Mesendoderm (in vitro differentiated cells): ENCODE results near the gene DCT.

Experiments used
- DNase-seq: peaks from one replicate; pipeline ENCODE4 v3.0.0; 2013
- H2AK5ac ChIP-seq: 2 replicates; pipeline ENCODE4 v1.6.1; 2013; ENCODE audit warnings: low read length, inconsistent platforms
- H2BK120ac ChIP-seq: 2 replicates; pipeline ENCODE4 v1.6.1; 2013; ENCODE audit warnings: low read depth, mild to moderate bottlenecking, low read length, moderate library complexity, mixed read lengths
- H2BK15ac ChIP-seq: replicated peaks from 2 replicates; pipeline ENCODE4 v1.6.1; 2013; ENCODE audit warnings: low read depth, mild to moderate bottlenecking, moderate library complexity
- H2BK5ac ChIP-seq: 2 replicates; pipeline ENCODE4 v1.6.1; 2013; ENCODE audit warnings: low read length, inconsistent platforms
- H3K18ac ChIP-seq: 2 replicates; pipeline ENCODE4 v1.6.1; 2013; ENCODE audit warnings: mild to moderate bottlenecking, low read length, mixed read lengths
- H3K23ac ChIP-seq: one replicate; pipeline ENCODE4 v1.6.1; 2013; ENCODE audit warnings: low read length
- H3K27ac ChIP-seq: 2 replicates; pipeline ENCODE4 v1.5.1; 2013; ENCODE audit warnings: low read depth, mild to moderate bottlenecking, inconsistent platforms, low read length, moderate library complexity
- H3K27me3 ChIP-seq: 2 replicates; pipeline ENCODE4 v1.6.1; 2013; ENCODE audit warnings: low read length, control low read depth, mild to moderate bottlenecking, inconsistent platforms; ENCODE audit not compliant: insufficient read depth, poor library complexity
- H3K36me3 ChIP-seq: 2 replicates; pipeline ENCODE4 v1.6.1; 2013; ENCODE audit warnings: low read length, inconsistent platforms; ENCODE audit not compliant: control insufficient read depth, insufficient read depth
- H3K4ac ChIP-seq: one replicate; pipeline ENCODE4 v1.6.1; 2013; ENCODE audit warnings: low read depth, mild to moderate bottlenecking, low read length, moderate library complexity
- H3K4me1 ChIP-seq: 2 replicates; pipeline ENCODE4 v1.6.1; 2013; ENCODE audit warnings: low read depth, low read length, inconsistent platforms; ENCODE audit not compliant: control insufficient read depth
- H3K4me2 ChIP-seq: 2 replicates; pipeline ENCODE4 v1.6.1; 2013; ENCODE audit warnings: low read length
- H3K4me3 ChIP-seq: 2 replicates; pipeline ENCODE4 v1.5.1; 2013; ENCODE audit warnings: mild to moderate bottlenecking, low read length
- H3K56ac ChIP-seq: one replicate; pipeline ENCODE4 v1.6.1; 2013; ENCODE audit warnings: low read length
- H3K79me1 ChIP-seq: 2 replicates; pipeline ENCODE4 v1.6.1; 2013; ENCODE audit warnings: low read length, inconsistent platforms
- H3K79me2 ChIP-seq: 2 replicates; pipeline ENCODE4 v1.6.1; 2013; ENCODE audit warnings: mild to moderate bottlenecking, low read length; ENCODE audit not compliant: control insufficient read depth, insufficient read depth
- H3K9ac ChIP-seq: 2 replicates; pipeline ENCODE4 v1.6.1; 2013; ENCODE audit warnings: low read length, inconsistent platforms
- H4K5ac ChIP-seq: one replicate; pipeline ENCODE4 v1.6.1; 2013; ENCODE audit warnings: low read length
- H4K8ac ChIP-seq: one replicate; pipeline ENCODE4 v1.6.1; 2013; ENCODE audit warnings: low read depth, mild to moderate bottlenecking, control low read depth, low read length, moderate library complexity
- WGBS: extraction: QIAGEN DNeasy Blood & Tissue Kit; methylation state at CpG from one replicate; pipeline ENCODE4 v1.1.7; 2013; ENCODE audit warnings: low lambda C conversion rate, missing lambda C conversion rate; ENCODE audit not compliant: insufficient coverage; ENCODE audit errors: extremely low coverage; 5-methylcytosine and 5-hydroxymethylcytosine counted together

DCT gene

GRCh38 chr13:94416454-94417080, 62.9 kb downstream of the DCT start:
- H3K36me3 ChIP-seq: no peaks in the 10 kb centered on the region
- no CpG with 5 or more reads among the region's 7 CpGs for WGBS
- no peak overlapping the region for H3K4me3 ChIP-seq
- H2AK5ac ChIP-seq: no peak overlapping the region
- no peaks in the 10 kb centered on the region for H3K79me1 ChIP-seq
- H3K23ac ChIP-seq: no peak overlapping the region
- no peak overlapping the region for H3K18ac ChIP-seq
- H3K9ac ChIP-seq: no peak overlapping the region
- H3K4me1 ChIP-seq: no peaks in the 10 kb centered on the region
- no peak overlapping the region for H2BK15ac ChIP-seq
- no peaks in the 10 kb centered on the region for H3K27me3 ChIP-seq
- no peak overlapping the region for H4K5ac ChIP-seq
- no peaks in the 10 kb centered on the region for H3K79me2 ChIP-seq
- H4K8ac ChIP-seq: no peak overlapping the region
- H2BK5ac ChIP-seq: no peak overlapping the region
- no peak overlapping the region for H3K27ac ChIP-seq
- no peak overlapping the region for H3K4me2 ChIP-seq
- peak; percentile 92 for DNase-seq
- H3K4ac ChIP-seq: no peak overlapping the region
- H2BK120ac ChIP-seq: no peak overlapping the region
- H3K56ac ChIP-seq: no peak overlapping the region

- Histone ChIP-seq H3K9ac (no peak overlapping the region), H2AK5ac (no peak overlapping the region), H3K27me3 (no peaks in the 10 kb centered on the region), H4K8ac (no peak overlapping the region), H3K4ac (no peak overlapping the region), H3K4me3 (no peak overlapping the region), H3K36me3 (no peaks in the 10 kb centered on the region), H3K18ac (no peak overlapping the region), H4K5ac (no peak overlapping the region), H3K56ac (no peak overlapping the region), H3K4me1 (no peaks in the 10 kb centered on the region), H2BK120ac (no peak overlapping the region), H2BK15ac (no peak overlapping the region), H3K79me1 (no peaks in the 10 kb centered on the region), H3K79me2 (no peaks in the 10 kb centered on the region), H2BK5ac (no peak overlapping the region), H3K27ac (no peak overlapping the region), H3K4me2 (no peak overlapping the region), H3K23ac (no peak overlapping the region)
- WGBS: no CpG with 5 or more reads among the region's 7 CpGs
- DNase-seq: peak; percentile 19
Measured at GRCh38 chr13:94415500-94416237, 63.8 kb downstream of the DCT start.

GRCh38 chr13:94414708-94415107, 64.8 kb downstream of the DCT start:
- H3K18ac ChIP-seq: no peak overlapping the region
- H3K4me3 ChIP-seq: no peak overlapping the region

DNA sequence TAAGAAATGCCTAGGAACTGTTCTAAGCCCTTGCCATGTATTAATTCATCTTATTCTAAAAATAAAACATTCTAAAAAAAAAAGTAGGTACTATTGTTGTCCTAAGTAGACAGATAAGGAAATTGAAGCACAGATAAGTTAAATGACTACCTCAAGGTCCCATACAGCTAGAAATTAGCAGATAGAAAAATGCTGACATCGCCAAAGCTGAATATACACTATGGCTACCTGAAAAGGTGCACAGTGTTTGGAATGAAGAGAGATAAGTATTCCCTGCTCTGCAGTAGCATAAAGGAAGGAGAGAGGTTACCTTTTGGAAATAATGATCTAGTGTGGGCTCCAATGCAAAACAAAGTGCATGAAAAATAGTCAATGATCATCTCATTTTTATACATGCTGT, 65.3 kb downstream of the DCT start:
- Histone ChIP-seq H4K8ac (no peak overlapping the region), H3K4me3 (no peak overlapping the region), H3K56ac (no peak overlapping the region), H2BK120ac (no peak overlapping the region), H3K79me1 (no peaks in the 10 kb centered on the region), H4K5ac (no peak overlapping the region), H2BK15ac (no peak overlapping the region), H3K79me2 (no peaks in the 10 kb centered on the region), H3K27me3 (no peaks in the 10 kb centered on the region), H2AK5ac (no peak overlapping the region), H3K36me3 (no peaks in the 10 kb centered on the region), H3K4ac (no peak overlapping the region), H3K4me2 (no peak overlapping the region), H3K9ac (no peak overlapping the region), H3K4me1 (no peaks in the 10 kb centered on the region), H2BK5ac (no peak overlapping the region), H3K18ac (no peak overlapping the region), H3K27ac (no peak overlapping the region), H3K23ac (no peak overlapping the region)
- DNase-seq: no peak
- WGBS: no CpG with 5 or more reads among the region's 1 CpG

More at GRCh38 chr13:94414708-94415107, 64.8 kb downstream of the DCT start:
- no peak for DNase-seq
- Histone ChIP-seq H3K4me1 (no peaks in the 10 kb centered on the region), H3K56ac (no peak overlapping the region), H3K79me1 (no peaks in the 10 kb centered on the region), H3K79me2 (no peaks in the 10 kb centered on the region), H2BK15ac (no peak overlapping the region), H3K4me2 (no peak overlapping the region), H3K23ac (no peak overlapping the region), H3K36me3 (no peaks in the 10 kb centered on the region), H3K4ac (no peak overlapping the region), H2BK120ac (no peak overlapping the region), H2AK5ac (no peak overlapping the region), H2BK5ac (no peak overlapping the region), H4K8ac (no peak overlapping the region), H3K27ac (no peak overlapping the region), H3K9ac (no peak overlapping the region), H3K27me3 (no peaks in the 10 kb centered on the region), H4K5ac (no peak overlapping the region)
- no CpG with 5 or more reads among the region's 4 CpGs for WGBS

DNA sequence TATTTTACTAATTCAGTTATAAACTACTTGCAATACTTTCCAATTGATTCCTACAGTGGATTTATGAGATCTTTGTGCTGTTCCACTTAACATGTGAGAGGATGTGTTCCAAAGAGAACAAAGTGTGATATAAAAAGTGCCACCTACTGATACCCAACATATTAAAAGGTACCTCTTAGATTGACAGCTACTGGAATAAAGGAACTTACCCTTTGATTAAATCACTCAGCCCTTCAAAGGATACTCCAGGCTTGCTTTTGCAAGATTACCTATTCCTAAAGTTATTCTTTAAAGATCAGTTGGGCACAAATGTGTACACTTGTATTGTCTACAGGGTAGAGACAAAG, 65.9 kb downstream of the DCT start:
- H3K4me2 ChIP-seq: no peak overlapping the region

More for the DNA sequence above, 65.9 kb downstream of the DCT start:
- no peak for DNase-seq
- H3K79me1 ChIP-seq: no peaks in the 10 kb centered on the region
- no peak overlapping the region for H3K4me3 ChIP-seq
- H3K4ac ChIP-seq: no peak overlapping the region
- no peaks in the 10 kb centered on the region for H3K4me1 ChIP-seq
- H2AK5ac ChIP-seq: no peak overlapping the region
- no peak overlapping the region for H2BK15ac ChIP-seq
- H3K9ac ChIP-seq: no peak overlapping the region
- H3K56ac ChIP-seq: no peak overlapping the region
- no peak overlapping the region for H2BK120ac ChIP-seq
- H3K27me3 ChIP-seq: no peaks in the 10 kb centered on the region
- H3K36me3 ChIP-seq: no peaks in the 10 kb centered on the region
- H3K18ac ChIP-seq: no peak overlapping the region
- no peak overlapping the region for H3K27ac ChIP-seq
- no peak overlapping the region for H4K8ac ChIP-seq
- no peaks in the 10 kb centered on the region for H3K79me2 ChIP-seq
- H2BK5ac ChIP-seq: no peak overlapping the region
- H3K23ac ChIP-seq: no peak overlapping the region
- no peak overlapping the region for H4K5ac ChIP-seq
